ENCODE data around the gene PDE6C. TPM values are rescaled to one million over a fixed set of nuclear protein-coding genes. Genes with fewer than 3 reads are reported as not detected.

The PDE6C gene
- total RNA-seq, 1 experiment from 2014 or later: not detected

- Mint-ChIP-seq H3K36me3 (ENCODE audit: insufficient read depth, unreplicated experiment) (no peaks in the 10 kb centered on the region), H3K9me3 (ENCODE audit: low read depth, unreplicated experiment) (no peaks in the 10 kb centered on the region), H3K27ac (ENCODE audit: unreplicated experiment) (no peak overlapping the region), H3K4me3 (ENCODE audit: low read depth, unreplicated experiment) (no peak overlapping the region), H3K4me1 (ENCODE audit: low read depth, unreplicated experiment) (peaks cover 12% of the 10 kb centered on the region), H3K27me3 (ENCODE audit: unreplicated experiment) (no peaks in the 10 kb centered on the region)
- TF ChIP-seq CTCF (IDR thresholded peaks at IDR 0.05; ENCODE audit: unreplicated experiment): no peak
- BruUV-seq (replicated peaks): no TSS peak
- DNase-seq: no peak
- intact Hi-C loops (cut with micrococcal nuclease; ENCODE audit: unreplicated experiment): no loop called here
- CTCF ChIA-PET: no interaction called here
Observed at GRCh38 chr10:93656155-93656554, 43.8 kb downstream of the PDE6C start.

- H3K4me3 Mint-ChIP-seq (ENCODE audit: low read depth, unreplicated experiment): no peak overlapping the region
- no peak for DNase-seq
- no TSS peak for BruUV-seq (replicated peaks)
- no peak for TF ChIP-seq CTCF (IDR thresholded peaks at IDR 0.05; ENCODE audit: unreplicated experiment)
- H3K27ac Mint-ChIP-seq (ENCODE audit: unreplicated experiment): no peak overlapping the region
- H3K36me3 Mint-ChIP-seq (ENCODE audit: insufficient read depth, unreplicated experiment): no peaks in the 10 kb centered on the region
- intact Hi-C loops (cut with micrococcal nuclease; ENCODE audit: unreplicated experiment): no loop called here
- no peaks in the 10 kb centered on the region for H3K9me3 Mint-ChIP-seq (ENCODE audit: low read depth, unreplicated experiment)
- H3K27me3 Mint-ChIP-seq (ENCODE audit: unreplicated experiment): no peaks in the 10 kb centered on the region
- H3K4me1 Mint-ChIP-seq (ENCODE audit: low read depth, unreplicated experiment): no peaks in the 10 kb centered on the region
- CTCF ChIA-PET: no interaction called here
Observed at GRCh38 chr10:93657757-93658156, 45.4 kb downstream of the PDE6C start.

GRCh38 chr10:93666030-93666429 is 53.7 kb downstream of the PDE6C start:
- Mint-ChIP-seq H3K36me3 (ENCODE audit: insufficient read depth, unreplicated experiment) (no peaks in the 10 kb centered on the region), H3K27me3 (ENCODE audit: unreplicated experiment) (no peaks in the 10 kb centered on the region), H3K4me3 (ENCODE audit: low read depth, unreplicated experiment) (no peak overlapping the region), H3K9me3 (ENCODE audit: low read depth, unreplicated experiment) (no peaks in the 10 kb centered on the region), H3K27ac (ENCODE audit: unreplicated experiment) (no peak overlapping the region), H3K4me1 (ENCODE audit: low read depth, unreplicated experiment) (no peaks in the 10 kb centered on the region)
- no TSS peak for BruUV-seq (replicated peaks)
- intact Hi-C loops (cut with micrococcal nuclease; ENCODE audit: unreplicated experiment): no loop called here
- no peak for DNase-seq
- CTCF ChIA-PET: no interaction called here
- no peak for TF ChIP-seq CTCF (IDR thresholded peaks at IDR 0.05; ENCODE audit: unreplicated experiment)

- intact Hi-C loops (cut with micrococcal nuclease; ENCODE audit: unreplicated experiment): no loop called here
Observed at GRCh38 chr10:93667795-93668194, 55.5 kb downstream of the PDE6C start.

More at GRCh38 chr10:93667795-93668194, 55.5 kb downstream of the PDE6C start:
- Mint-ChIP-seq H3K4me3 (ENCODE audit: low read depth, unreplicated experiment) (no peak overlapping the region), H3K27ac (ENCODE audit: unreplicated experiment) (no peak overlapping the region), H3K36me3 (ENCODE audit: insufficient read depth, unreplicated experiment) (no peaks in the 10 kb centered on the region), H3K9me3 (ENCODE audit: low read depth, unreplicated experiment) (no peaks in the 10 kb centered on the region), H3K4me1 (ENCODE audit: low read depth, unreplicated experiment) (no peaks in the 10 kb centered on the region), H3K27me3 (ENCODE audit: unreplicated experiment) (no peaks in the 10 kb centered on the region)
- CTCF ChIA-PET: interaction anchor here (0.6 kb wide), 1 partner anchor 669 kb away, joined by 7 read pairs; no protein-coding TSS in a partner anchor
- TF ChIP-seq CTCF (IDR thresholded peaks at IDR 0.05; ENCODE audit: unreplicated experiment): no peak
- DNase-seq: no peak
- no TSS peak for BruUV-seq (replicated peaks)

All from Calu3 (cell line).